Tibial nerve (tissue), 4 donors: Measurements from ENCODE around the gene CUEDC1.

Source experiments
- EP300 ChIP-seq, 2 donors: sonication (generic); formaldehyde crosslinking; IDR thresholded peaks; one replicate each; pipeline ENCODE4 v1.6.1; 2017; ENCODE audit warnings: antibody characterized with exemption in 2 of 2, mild to moderate bottlenecking in 1 of 2
- POLR2A ChIP-seq, 2 donors: fragments of 450-650 bp; IDR thresholded peaks; one replicate each; pipeline ENCODE4 v1.6.1; 2017; ENCODE audit warnings: antibody characterized with exemption in 2 of 2, mild to moderate bottlenecking in 2 of 2, moderate library complexity in 2 of 2
- TF ChIP-seq, protein P1 (sequence below), 5 experiments: fragments of 200-600 bp in 3 of 5; fragments of 450-650 bp in 2 of 5; sonication (generic) in 3 of 5; IDR thresholded peaks; one replicate each; pipeline ENCODE4 v1.5.1; 2016 to 2019; ENCODE audit warnings: antibody characterized with exemption in 5 of 5, mild to moderate bottlenecking in 3 of 5, moderate library complexity in 2 of 5

DNA sequence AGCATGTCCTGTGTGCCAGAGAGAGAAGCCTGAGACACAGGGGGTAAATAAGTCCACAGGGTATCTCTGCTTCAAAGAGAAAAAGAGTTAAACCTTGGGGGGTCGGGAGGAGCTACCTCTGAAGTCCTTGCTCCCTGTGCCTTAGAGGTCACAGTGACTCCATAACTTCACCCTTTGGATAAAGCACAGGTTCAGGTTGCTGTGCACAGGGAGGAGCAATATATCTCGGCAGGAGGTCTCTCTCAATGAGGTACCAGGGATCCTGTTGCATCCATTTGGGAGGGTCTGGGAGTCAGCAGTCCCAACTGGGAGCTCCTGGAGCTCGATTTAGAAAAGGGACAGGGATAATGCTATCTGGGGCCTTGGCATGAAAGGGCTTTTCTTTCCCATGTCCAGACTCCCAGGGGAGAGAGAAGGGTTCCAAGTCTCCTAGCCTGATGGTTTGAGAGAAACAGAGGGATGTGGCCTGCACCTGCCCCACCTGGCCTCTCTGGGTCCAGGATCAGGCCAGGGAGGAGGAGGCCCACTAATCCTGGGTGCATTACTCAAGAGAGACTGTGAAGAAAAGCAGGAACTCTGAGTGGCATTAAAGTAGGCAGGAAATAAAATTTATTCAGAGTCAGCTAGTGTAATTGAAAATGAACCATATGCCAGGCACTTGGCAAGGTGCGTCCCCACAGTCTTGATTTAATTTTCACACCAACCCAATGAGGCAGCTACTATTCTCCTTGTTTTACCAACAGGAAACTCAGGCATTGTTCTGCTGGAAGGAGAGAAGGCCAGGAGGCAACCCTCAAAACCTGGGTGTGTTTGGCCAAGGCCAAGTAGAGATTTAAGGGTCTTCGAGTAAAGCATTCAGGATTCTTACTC is 40.7 kb downstream of the CUEDC1 start:
- TF ChIP-seq, protein P1, sequence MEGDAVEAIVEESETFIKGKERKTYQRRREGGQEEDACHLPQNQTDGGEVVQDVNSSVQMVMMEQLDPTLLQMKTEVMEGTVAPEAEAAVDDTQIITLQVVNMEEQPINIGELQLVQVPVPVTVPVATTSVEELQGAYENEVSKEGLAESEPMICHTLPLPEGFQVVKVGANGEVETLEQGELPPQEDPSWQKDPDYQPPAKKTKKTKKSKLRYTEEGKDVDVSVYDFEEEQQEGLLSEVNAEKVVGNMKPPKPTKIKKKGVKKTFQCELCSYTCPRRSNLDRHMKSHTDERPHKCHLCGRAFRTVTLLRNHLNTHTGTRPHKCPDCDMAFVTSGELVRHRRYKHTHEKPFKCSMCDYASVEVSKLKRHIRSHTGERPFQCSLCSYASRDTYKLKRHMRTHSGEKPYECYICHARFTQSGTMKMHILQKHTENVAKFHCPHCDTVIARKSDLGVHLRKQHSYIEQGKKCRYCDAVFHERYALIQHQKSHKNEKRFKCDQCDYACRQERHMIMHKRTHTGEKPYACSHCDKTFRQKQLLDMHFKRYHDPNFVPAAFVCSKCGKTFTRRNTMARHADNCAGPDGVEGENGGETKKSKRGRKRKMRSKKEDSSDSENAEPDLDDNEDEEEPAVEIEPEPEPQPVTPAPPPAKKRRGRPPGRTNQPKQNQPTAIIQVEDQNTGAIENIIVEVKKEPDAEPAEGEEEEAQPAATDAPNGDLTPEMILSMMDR (IDR thresholded peaks at IDR 0.05), result no peak
- TF ChIP-seq POLR2A (IDR thresholded peaks at IDR 0.05) (no peak), EP300 (IDR thresholded peaks at IDR 0.05) (no peak)
